Measurements from ENCODE around the gene ZSWIM1.

DNA sequence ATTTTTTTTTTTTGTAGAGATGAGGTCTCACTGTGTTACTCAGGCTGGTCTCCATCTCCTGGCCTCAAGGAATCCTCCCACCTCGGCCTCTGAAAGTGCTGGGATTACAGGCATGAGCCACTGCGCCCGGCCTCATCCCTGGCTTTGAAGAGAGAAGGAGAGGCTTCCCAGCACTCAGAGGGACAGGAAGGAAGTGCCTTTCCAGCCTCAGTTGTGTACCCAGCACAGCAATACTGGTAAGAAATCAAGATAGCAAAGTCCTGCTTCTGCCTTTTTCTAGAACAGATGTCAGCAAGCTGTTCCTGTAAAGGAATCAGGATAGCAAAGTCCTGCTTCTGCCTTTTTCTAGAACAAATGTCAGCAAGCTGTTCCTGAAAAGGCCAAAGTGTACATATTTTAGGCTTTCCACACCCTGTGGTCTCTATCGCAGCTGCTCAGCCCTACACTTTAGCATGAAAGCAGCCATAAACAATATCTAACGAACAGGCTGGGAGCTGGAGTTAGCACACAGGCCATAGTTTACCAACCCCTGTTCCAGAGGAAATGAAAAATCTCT is 37.2 kb downstream of the ZSWIM1 start:
- no peak for TF ChIP-seq POLR2A (IDR thresholded peaks at IDR 0.05; ENCODE audit: low read depth, low read length)
- no peak for TF ChIP-seq TAF1 (IDR thresholded peaks at IDR 0.05; ENCODE audit: borderline replicate concordance, low read depth, low read length)

All from GM12892 (cell line).